WTC11 (cell line): Measurements from ENCODE around the gene PSMG4.

ENCODE experiments used
- JUN ChIP-seq: sonication (generic); formaldehyde crosslinking; IDR thresholded peaks from 2 replicates; pipeline ENCODE4 v1.8.0; 2023; ENCODE audit warnings: mild to moderate bottlenecking, missing genetic modification reagents
- NR1H2 ChIP-seq: sonication (generic); formaldehyde crosslinking; IDR thresholded peaks from 2 replicates; pipeline ENCODE4 v1.9.0; 2021; ENCODE audit warnings: mild to moderate bottlenecking, moderate library complexity, missing genetic modification reagents
- TF ChIP-seq, protein P1 (sequence below): fragments of 200-600 bp; IDR thresholded peaks from 2 replicates; pipeline ENCODE4 v1.8.0; 2022; ENCODE audit warnings: antibody characterized with exemption
- TF ChIP-seq, protein P2 (sequence below): sonication (generic); formaldehyde crosslinking; IDR thresholded peaks from 2 replicates; pipeline ENCODE4 v1.8.0; 2022; ENCODE audit warnings: missing genetic modification reagents
- TF ChIP-seq, protein P3 (sequence below): sonication (generic); formaldehyde crosslinking; IDR thresholded peaks from 2 replicates; pipeline ENCODE4 v1.8.1; 2022; ENCODE audit warnings: low read depth, mild to moderate bottlenecking, moderate library complexity, missing genetic modification reagents, borderline replicate concordance

DNA sequence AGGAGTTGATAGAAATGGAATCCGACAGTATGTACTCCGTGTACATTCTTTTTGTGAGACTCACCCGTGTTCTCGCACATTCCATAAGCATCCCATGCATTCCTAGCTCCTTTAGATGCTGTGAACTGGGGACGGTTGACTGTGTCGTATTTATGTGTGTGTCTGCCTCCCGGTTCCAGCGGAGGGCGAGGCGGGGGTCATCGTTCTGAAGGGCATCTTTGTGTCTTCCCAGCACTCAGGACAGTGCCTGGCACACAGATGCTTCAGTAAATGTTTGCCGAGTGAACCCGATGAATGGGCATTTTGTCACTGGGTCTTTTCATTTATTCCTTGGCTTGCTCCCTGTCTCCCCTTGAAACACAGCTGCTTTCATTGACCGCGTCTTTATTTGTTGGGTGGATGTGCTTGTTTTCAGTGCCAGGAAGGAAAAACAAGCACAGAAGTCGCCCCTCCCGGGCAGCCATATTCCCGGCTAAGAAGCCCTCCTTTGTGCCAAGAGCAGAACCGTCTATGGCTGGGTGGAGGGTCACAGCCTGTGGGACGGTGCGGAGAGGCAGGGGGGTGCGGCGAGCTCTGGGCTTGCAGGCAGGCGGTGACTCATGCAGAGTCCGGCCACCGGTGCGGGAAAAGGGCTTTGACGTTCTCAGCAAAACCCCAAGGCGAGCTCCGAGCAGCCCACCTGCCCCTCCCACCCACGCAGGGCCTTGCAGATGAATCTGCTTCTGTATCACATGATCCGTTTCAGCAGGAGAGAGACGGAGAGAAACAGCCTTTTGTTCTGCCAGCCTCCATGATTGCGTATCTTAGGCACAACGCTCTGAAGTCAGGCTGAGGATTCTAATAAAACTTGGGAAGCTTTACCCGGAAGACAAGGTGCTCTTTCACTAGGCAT is 11.2 kb upstream of the PSMG4 start:
- TF ChIP-seq, protein P1, sequence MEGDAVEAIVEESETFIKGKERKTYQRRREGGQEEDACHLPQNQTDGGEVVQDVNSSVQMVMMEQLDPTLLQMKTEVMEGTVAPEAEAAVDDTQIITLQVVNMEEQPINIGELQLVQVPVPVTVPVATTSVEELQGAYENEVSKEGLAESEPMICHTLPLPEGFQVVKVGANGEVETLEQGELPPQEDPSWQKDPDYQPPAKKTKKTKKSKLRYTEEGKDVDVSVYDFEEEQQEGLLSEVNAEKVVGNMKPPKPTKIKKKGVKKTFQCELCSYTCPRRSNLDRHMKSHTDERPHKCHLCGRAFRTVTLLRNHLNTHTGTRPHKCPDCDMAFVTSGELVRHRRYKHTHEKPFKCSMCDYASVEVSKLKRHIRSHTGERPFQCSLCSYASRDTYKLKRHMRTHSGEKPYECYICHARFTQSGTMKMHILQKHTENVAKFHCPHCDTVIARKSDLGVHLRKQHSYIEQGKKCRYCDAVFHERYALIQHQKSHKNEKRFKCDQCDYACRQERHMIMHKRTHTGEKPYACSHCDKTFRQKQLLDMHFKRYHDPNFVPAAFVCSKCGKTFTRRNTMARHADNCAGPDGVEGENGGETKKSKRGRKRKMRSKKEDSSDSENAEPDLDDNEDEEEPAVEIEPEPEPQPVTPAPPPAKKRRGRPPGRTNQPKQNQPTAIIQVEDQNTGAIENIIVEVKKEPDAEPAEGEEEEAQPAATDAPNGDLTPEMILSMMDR = no peak
- TF ChIP-seq JUN (CRISPR knock-in tag) (no peak), NR1H2 (no peak)
- TF ChIP-seq, protein P2, sequence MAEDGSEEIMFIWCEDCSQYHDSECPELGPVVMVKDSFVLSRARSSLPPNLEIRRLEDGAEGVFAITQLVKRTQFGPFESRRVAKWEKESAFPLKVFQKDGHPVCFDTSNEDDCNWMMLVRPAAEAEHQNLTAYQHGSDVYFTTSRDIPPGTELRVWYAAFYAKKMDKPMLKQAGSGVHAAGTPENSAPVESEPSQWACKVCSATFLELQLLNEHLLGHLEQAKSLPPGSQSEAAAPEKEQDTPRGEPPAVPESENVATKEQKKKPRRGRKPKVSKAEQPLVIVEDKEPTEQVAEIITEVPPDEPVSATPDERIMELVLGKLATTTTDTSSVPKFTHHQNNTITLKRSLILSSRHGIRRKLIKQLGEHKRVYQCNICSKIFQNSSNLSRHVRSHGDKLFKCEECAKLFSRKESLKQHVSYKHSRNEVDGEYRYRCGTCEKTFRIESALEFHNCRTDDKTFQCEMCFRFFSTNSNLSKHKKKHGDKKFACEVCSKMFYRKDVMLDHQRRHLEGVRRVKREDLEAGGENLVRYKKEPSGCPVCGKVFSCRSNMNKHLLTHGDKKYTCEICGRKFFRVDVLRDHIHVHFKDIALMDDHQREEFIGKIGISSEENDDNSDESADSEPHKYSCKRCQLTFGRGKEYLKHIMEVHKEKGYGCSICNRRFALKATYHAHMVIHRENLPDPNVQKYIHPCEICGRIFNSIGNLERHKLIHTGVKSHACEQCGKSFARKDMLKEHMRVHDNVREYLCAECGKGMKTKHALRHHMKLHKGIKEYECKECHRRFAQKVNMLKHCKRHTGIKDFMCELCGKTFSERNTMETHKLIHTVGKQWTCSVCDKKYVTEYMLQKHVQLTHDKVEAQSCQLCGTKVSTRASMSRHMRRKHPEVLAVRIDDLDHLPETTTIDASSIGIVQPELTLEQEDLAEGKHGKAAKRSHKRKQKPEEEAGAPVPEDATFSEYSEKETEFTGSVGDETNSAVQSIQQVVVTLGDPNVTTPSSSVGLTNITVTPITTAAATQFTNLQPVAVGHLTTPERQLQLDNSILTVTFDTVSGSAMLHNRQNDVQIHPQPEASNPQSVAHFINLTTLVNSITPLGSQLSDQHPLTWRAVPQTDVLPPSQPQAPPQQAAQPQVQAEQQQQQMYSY (CRISPR knock-in tag) = no peak
- TF ChIP-seq, protein P3, sequence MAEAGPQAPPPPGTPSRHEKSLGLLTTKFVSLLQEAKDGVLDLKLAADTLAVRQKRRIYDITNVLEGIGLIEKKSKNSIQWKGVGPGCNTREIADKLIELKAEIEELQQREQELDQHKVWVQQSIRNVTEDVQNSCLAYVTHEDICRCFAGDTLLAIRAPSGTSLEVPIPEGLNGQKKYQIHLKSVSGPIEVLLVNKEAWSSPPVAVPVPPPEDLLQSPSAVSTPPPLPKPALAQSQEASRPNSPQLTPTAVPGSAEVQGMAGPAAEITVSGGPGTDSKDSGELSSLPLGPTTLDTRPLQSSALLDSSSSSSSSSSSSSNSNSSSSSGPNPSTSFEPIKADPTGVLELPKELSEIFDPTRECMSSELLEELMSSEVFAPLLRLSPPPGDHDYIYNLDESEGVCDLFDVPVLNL (CRISPR knock-in tag) = no peak
